HCT116 (cell line): ENCODE data around the gene WWOX. TPM values are rescaled to one million over a fixed set of nuclear protein-coding genes. Genes with fewer than 3 reads are reported as not detected.

Experiments used
- ATAC-seq: fragments of 200-7000 bp; cut with Tn5 transposase; 2 replicates; pipeline ENCODE4 v1.9.1; 2020; ENCODE audit warnings: mild to moderate bottlenecking, moderate library complexity
- BruUV-seq: library from RNA; stranded (reverse); fragments of 400-500 nt; replicated peaks from 2 replicates; lab custom pipeline; 2021; lab: Mats Ljungman, UMichigan
- CTCF ChIA-PET: fragments of 300-600 bp; sonication (Branson Sonifier 250); formaldehyde crosslinking; loops from one replicate; lab custom pipeline; 2021; ENCODE audit warnings: antibody characterized with exemption; lab: Charles Lee
- POLR2A ChIA-PET: fragments of 300-600, 350-600 bp; sonication (Branson Sonifier 250); formaldehyde crosslinking; loops from one replicate; lab custom pipeline; 2021; ENCODE audit warnings: antibody characterized with exemption; lab: Charles Lee
- RAD21 ChIA-PET, 2 experiments: fragments of 300-600 bp; sonication (Branson Sonifier 250); formaldehyde crosslinking; loops; one replicate each; lab custom pipeline; 2023; ENCODE audit warnings: low total read pairs in 2 of 2; ENCODE audit not compliant: uncharacterized antibody in 2 of 2, unreplicated experiment in 2 of 2, low non-redundant PET in 1 of 2; lab: Charles Lee
- DNase-seq: peaks from one replicate; pipeline ENCODE4 v3.0.0-alpha.2; 2010; ENCODE audit warnings: low read depth, low spot score
- H2AFZ ChIP-seq: fragments of 200-600 bp; shearing (Covaris generic), sonication (generic); 2 replicates; pipeline ENCODE4 v1.6.1; 2017; ENCODE audit warnings: low read depth, mixed run types, mixed read lengths, antibody characterized with exemption, low read length; ENCODE audit not compliant: poor library complexity, severe bottlenecking
- H3K27ac ChIP-seq: 2 replicates; pipeline ENCODE4 v1.5.1; 2012; ENCODE audit warnings: low read depth, low read length
- H3K27me3 ChIP-seq: fragments of 200-600 bp; sonication (generic); 2 replicates; pipeline ENCODE4 v1.6.1; 2016; ENCODE audit warnings: mixed run types, low read length, mixed read lengths; ENCODE audit not compliant: insufficient read depth
- H3K36me3 ChIP-seq, 2 experiments: fragments of 200-500 bp in 1 of 2; fragments of 200-600 bp in 1 of 2; sonication (Bioruptor generic) in 1 of 2; sonication (generic) in 1 of 2; 2 replicates each; pipeline versions ENCODE4 v1.5.1 to v1.6.1; 2014 to 2016; ENCODE audit warnings: low read length in 2 of 2, inconsistent platforms in 1 of 2, mixed read lengths in 1 of 2, mixed run types in 1 of 2; ENCODE audit not compliant: insufficient read depth in 2 of 2, control insufficient read depth in 1 of 2
- H3K4me1 ChIP-seq, 2 experiments: fragments of 200-600 bp in 1 of 2; sonication (generic) in 1 of 2; 2 replicates each; pipeline versions ENCODE4 v1.5.1 to v1.6.1; 2012 to 2017; ENCODE audit warnings: low read length in 2 of 2, inconsistent platforms in 1 of 2, mild to moderate bottlenecking in 1 of 2, mixed read lengths in 1 of 2, mixed run types in 1 of 2, moderate library complexity in 1 of 2; ENCODE audit not compliant: insufficient read depth in 2 of 2, control insufficient read depth in 1 of 2
- H3K4me2 ChIP-seq: fragments of 200-600 bp; sonication (generic); 2 replicates; pipeline ENCODE4 v1.6.1; 2017; ENCODE audit warnings: mixed run types, low read length, mixed read lengths
- H3K4me3 ChIP-seq, 2 experiments: fragments of 200-600 bp in 1 of 2; sonication (generic) in 1 of 2; replicated peaks in 1 of 2; 2 replicates each; pipeline ENCODE4 v1.5.1; 2011 to 2016; ENCODE audit warnings: low read length in 2 of 2, control low read depth in 1 of 2, low read depth in 1 of 2, mild to moderate bottlenecking in 1 of 2, mixed read lengths in 1 of 2, mixed run types in 1 of 2
- H3K79me2 ChIP-seq: fragments of 200-600 bp; sonication (generic); 2 replicates; pipeline ENCODE4 v1.6.1; 2017; ENCODE audit warnings: mild to moderate bottlenecking, mixed run types, low read length, moderate library complexity, mixed read lengths; ENCODE audit not compliant: insufficient read depth
- H3K9ac ChIP-seq: fragments of 200-600 bp; sonication (generic); 2 replicates; pipeline ENCODE4 v1.6.1; 2016; ENCODE audit warnings: low read length, mixed read lengths
- H3K9me2 ChIP-seq: fragments of 200-600 bp; sonication (generic), shearing (Covaris generic); 2 replicates; pipeline ENCODE4 v1.6.1; 2017; ENCODE audit warnings: mixed run types, mild to moderate bottlenecking, moderate library complexity; ENCODE audit not compliant: insufficient read depth
- H3K9me3 ChIP-seq, 2 experiments: fragments of 200-500 bp in 1 of 2; fragments of 200-600 bp in 1 of 2; sonication (Bioruptor generic) in 1 of 2; sonication (generic) in 1 of 2; 2 replicates each; pipeline ENCODE4 v1.6.1; 2014 to 2017; ENCODE audit warnings: low read length in 2 of 2, mixed read lengths in 2 of 2, inconsistent platforms in 1 of 2, low read depth in 1 of 2, mild to moderate bottlenecking in 1 of 2, mixed run types in 1 of 2, moderate library complexity in 1 of 2; ENCODE audit not compliant: control insufficient read depth in 1 of 2, insufficient read depth in 1 of 2
- H4K20me1 ChIP-seq: fragments of 200-600 bp; sonication (generic), shearing (Covaris generic); 2 replicates; pipeline ENCODE4 v1.6.1; 2017; ENCODE audit warnings: mixed run types, mild to moderate bottlenecking, moderate library complexity; ENCODE audit not compliant: insufficient read depth
- ATF3 ChIP-seq: IDR thresholded peaks from 2 replicates; pipeline ENCODE4 v1.6.1; 2012
- FOSL1 ChIP-seq: IDR thresholded peaks from 2 replicates; pipeline ENCODE4 v1.6.1; 2012; ENCODE audit warnings: low read depth
- JUND ChIP-seq: IDR thresholded peaks from 2 replicates; pipeline ENCODE4 v1.6.1; 2012
- RAD21 ChIP-seq: IDR thresholded peaks from 2 replicates; pipeline ENCODE4 v1.6.1; 2012; ENCODE audit warnings: low read depth, mild to moderate bottlenecking
- SIN3A ChIP-seq: IDR thresholded peaks from 2 replicates; pipeline ENCODE4 v1.6.1; 2012; ENCODE audit warnings: low read depth
- SRF ChIP-seq: IDR thresholded peaks from 2 replicates; pipeline ENCODE4 v1.6.1; 2012; ENCODE audit warnings: low read depth
- ZFX ChIP-seq: fragments of 450-650 bp; IDR thresholded peaks from 2 replicates; pipeline ENCODE4 v1.6.1; 2017
- ZNF274 ChIP-seq: fragments of 200-500 bp; sonication (Bioruptor generic); IDR thresholded peaks from 2 replicates; pipeline ENCODE4 v1.6.1; 2014; ENCODE audit warnings: mild to moderate bottlenecking, low read depth, low read length, inconsistent platforms
- intact Hi-C: fragments of 100-400 bp; cut with micrococcal nuclease; formaldehyde crosslinking; loops from 2 replicates; pipeline ENCODE4 v1.10.0; 2022
- total RNA-seq: library from RNA; stranded (reverse); gene quantifications from one replicate; pipeline ENCODE4 v1.2.1, GENCODE V29; 2021; ENCODE audit not compliant: unreplicated experiment
- TF ChIP-seq, protein P1 (sequence below), 3 experiments: fragments of 200-600 bp in 1 of 3; sonication (generic) in 1 of 3; IDR thresholded peaks in 2 of 3; conservative IDR thresholded peaks in 1 of 3; 2 replicates each; pipeline ENCODE4 v1.5.1; 2012 to 2017; ENCODE audit warnings: low read depth in 2 of 3, low read length in 2 of 3, antibody characterized with exemption in 1 of 3, borderline replicate concordance in 1 of 3, control low read depth in 1 of 3, mild to moderate bottlenecking in 1 of 3, mixed read lengths in 1 of 3, mixed run types in 1 of 3, moderate library complexity in 1 of 3; ENCODE audit not compliant: insufficient read depth in 1 of 3
- TF ChIP-seq, protein P2 (sequence below): IDR thresholded peaks from 2 replicates; pipeline ENCODE4 v1.6.1; 2012

The WWOX gene
- total RNA-seq, 1 experiment from 2014 or later, result 13.7 TPM

DNA sequence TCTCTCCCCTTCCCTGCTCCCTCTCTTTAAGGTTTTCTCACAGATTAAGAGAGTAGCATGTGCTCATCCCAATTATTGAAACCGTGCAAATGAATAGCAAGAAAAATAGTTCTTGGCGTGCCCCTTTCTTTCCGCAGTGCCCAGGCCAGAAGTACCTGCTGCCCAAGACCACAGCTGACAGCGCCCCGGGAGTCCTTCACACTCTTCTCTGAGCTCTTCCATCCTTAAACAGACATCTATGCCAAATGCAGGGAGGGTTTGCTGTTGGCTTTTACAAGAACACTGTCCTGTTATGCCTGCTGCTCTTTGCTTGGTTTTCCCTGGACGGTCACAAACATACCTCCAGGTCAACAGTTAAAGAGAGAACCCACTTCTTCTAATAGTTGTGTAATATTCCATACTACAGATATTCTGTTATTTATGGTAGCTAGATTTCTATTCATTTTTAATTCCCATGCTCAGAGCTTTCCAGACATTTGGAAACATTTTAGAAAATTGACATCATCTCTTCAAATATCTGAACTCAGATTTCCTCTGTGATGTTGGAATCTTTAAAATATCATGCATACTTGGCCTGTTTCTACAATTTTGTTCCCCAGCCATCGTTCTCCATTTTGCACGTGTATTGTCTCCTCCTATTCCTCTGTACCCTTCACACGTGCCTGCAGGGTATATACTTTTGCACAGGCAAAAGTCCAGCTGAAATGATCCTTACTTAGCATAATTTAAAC, 416.7 kb downstream of the WWOX start:
- Histone ChIP-seq H4K20me1 (no peaks in the 10 kb centered on the region), H3K9ac (no peak overlapping the region), H3K9me2 (no peaks in the 10 kb centered on the region), H3K4me1 (no peaks in the 10 kb centered on the region), H2AFZ (no peak overlapping the region), H3K36me3 (no peaks in the 10 kb centered on the region), H3K4me3 (no peak overlapping the region), H3K9me3 (no peaks in the 10 kb centered on the region)
- RAD21 ChIA-PET, result no interaction called here
- ATAC-seq, result no peak
- CTCF ChIA-PET, result no interaction called here
- intact Hi-C loops, result no loop called here
- TF ChIP-seq ZFX (no peak), FOSL1 (no peak), SIN3A (no peak), ZNF274 (no peak)
- TF ChIP-seq, protein P1, sequence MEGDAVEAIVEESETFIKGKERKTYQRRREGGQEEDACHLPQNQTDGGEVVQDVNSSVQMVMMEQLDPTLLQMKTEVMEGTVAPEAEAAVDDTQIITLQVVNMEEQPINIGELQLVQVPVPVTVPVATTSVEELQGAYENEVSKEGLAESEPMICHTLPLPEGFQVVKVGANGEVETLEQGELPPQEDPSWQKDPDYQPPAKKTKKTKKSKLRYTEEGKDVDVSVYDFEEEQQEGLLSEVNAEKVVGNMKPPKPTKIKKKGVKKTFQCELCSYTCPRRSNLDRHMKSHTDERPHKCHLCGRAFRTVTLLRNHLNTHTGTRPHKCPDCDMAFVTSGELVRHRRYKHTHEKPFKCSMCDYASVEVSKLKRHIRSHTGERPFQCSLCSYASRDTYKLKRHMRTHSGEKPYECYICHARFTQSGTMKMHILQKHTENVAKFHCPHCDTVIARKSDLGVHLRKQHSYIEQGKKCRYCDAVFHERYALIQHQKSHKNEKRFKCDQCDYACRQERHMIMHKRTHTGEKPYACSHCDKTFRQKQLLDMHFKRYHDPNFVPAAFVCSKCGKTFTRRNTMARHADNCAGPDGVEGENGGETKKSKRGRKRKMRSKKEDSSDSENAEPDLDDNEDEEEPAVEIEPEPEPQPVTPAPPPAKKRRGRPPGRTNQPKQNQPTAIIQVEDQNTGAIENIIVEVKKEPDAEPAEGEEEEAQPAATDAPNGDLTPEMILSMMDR (IDR thresholded peaks at IDR 0.05 in 2 of 3, conservative IDR thresholded peaks at IDR 0.05 in 1 of 3; ENCODE audit: borderline replicate concordance in 1 of 3, insufficient read depth in 1 of 3, low read depth in 2 of 3, low read length in 2 of 3), result no peak
- TF ChIP-seq, protein P2, sequence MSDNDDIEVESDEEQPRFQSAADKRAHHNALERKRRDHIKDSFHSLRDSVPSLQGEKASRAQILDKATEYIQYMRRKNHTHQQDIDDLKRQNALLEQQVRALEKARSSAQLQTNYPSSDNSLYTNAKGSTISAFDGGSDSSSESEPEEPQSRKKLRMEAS, result no peak
- TF ChIP-seq, all 23 proteins: peak for 0
- no peak overlapping the region for H3K4me2 ChIP-seq
- H3K79me2 ChIP-seq, result no peaks in the 10 kb centered on the region
- POLR2A ChIA-PET, result no interaction called here
- DNase-seq, result no peak
- BruUV-seq, result no TSS peak
- no peak overlapping the region for H3K27ac ChIP-seq
- H3K27me3 ChIP-seq, result no peaks in the 10 kb centered on the region

- no TSS peak for BruUV-seq
- Histone ChIP-seq H3K79me2 (no peaks in the 10 kb centered on the region), H3K4me3 (no peak overlapping the region), H3K36me3 (no peaks in the 10 kb centered on the region), H3K27ac (no peak overlapping the region), H3K9ac (no peak overlapping the region), H3K27me3 (no peaks in the 10 kb centered on the region), H3K4me2 (no peak overlapping the region), H3K9me3 (no peaks in the 10 kb centered on the region), H3K9me2 (no peaks in the 10 kb centered on the region), H4K20me1 (no peaks in the 10 kb centered on the region), H2AFZ (no peak overlapping the region), H3K4me1 (no peaks in the 10 kb centered on the region)
- DNase-seq (no peak), ATAC-seq (no peak)
- ChIA-PET RAD21 (no interaction called here), POLR2A (no interaction called here), CTCF (no interaction called here)
- intact Hi-C loops, result loop anchor here (10.0 kb wide), 1 partner anchor 195 kb away; no protein-coding TSS in a partner anchor
- TF ChIP-seq, protein P2, result no peak
- TF ChIP-seq RAD21 (no peak), SRF (no peak), JUND (no peak), ATF3 (no peak)
These were observed 420.4 kb downstream of the WWOX start for GRCh38 chr16:78519896-78520295.
